ENCODE measurements around the gene RRP1B.

Gene RRP1B

GRCh38 chr21:43619344-43619743, 40.0 kb upstream of the RRP1B start:
- TF ChIP-seq, protein P1, sequence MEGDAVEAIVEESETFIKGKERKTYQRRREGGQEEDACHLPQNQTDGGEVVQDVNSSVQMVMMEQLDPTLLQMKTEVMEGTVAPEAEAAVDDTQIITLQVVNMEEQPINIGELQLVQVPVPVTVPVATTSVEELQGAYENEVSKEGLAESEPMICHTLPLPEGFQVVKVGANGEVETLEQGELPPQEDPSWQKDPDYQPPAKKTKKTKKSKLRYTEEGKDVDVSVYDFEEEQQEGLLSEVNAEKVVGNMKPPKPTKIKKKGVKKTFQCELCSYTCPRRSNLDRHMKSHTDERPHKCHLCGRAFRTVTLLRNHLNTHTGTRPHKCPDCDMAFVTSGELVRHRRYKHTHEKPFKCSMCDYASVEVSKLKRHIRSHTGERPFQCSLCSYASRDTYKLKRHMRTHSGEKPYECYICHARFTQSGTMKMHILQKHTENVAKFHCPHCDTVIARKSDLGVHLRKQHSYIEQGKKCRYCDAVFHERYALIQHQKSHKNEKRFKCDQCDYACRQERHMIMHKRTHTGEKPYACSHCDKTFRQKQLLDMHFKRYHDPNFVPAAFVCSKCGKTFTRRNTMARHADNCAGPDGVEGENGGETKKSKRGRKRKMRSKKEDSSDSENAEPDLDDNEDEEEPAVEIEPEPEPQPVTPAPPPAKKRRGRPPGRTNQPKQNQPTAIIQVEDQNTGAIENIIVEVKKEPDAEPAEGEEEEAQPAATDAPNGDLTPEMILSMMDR (IDR thresholded peaks at IDR 0.05; ENCODE audit: low read depth, low read length, missing control alignments), result no peak
- DNase-seq (ENCODE audit: low read depth), result no peak
- H3K4me3 ChIP-seq (ENCODE audit: low read depth, low read length), result no peak overlapping the region

DNA sequence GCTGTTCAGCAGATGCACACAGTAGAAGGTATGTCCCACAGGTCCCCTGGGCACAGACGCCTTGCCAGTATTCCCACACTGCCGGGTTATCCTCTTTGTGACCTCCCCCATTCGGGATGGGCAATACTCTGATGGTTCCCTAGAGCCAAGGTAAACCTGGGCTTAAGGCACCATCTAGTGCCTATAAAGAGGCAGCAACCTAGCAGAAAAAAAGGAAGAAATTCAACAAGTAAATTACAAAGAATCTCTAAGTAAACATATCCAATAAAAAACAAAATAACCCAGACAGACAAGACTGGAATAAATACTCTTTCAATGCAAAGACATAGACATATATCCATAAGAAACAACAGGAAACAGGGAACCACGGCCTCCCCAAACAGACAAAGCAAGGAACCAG, 39.5 kb upstream of the RRP1B start:
- TF ChIP-seq, protein P1 (IDR thresholded peaks at IDR 0.05; ENCODE audit: low read depth, low read length, missing control alignments), result no peak
- no peak for DNase-seq (ENCODE audit: low read depth)
- no peak overlapping the region for H3K4me3 ChIP-seq (ENCODE audit: low read depth, low read length)

GRCh38 chr21:43622796-43623195, 36.6 kb upstream of the RRP1B start:
- H3K4me3 ChIP-seq (ENCODE audit: low read depth, low read length), result no peak overlapping the region
- DNase-seq (ENCODE audit: low read depth), result no peak
- TF ChIP-seq, protein P1 (IDR thresholded peaks at IDR 0.05; ENCODE audit: low read depth, low read length, missing control alignments), result no peak

GRCh38 chr21:43623588-43623987, 35.8 kb upstream of the RRP1B start:
- no peak for DNase-seq (ENCODE audit: low read depth)
- TF ChIP-seq, protein P1 (IDR thresholded peaks at IDR 0.05; ENCODE audit: low read depth, low read length, missing control alignments), result no peak
- H3K4me3 ChIP-seq (ENCODE audit: low read depth, low read length), result no peak overlapping the region

DNA sequence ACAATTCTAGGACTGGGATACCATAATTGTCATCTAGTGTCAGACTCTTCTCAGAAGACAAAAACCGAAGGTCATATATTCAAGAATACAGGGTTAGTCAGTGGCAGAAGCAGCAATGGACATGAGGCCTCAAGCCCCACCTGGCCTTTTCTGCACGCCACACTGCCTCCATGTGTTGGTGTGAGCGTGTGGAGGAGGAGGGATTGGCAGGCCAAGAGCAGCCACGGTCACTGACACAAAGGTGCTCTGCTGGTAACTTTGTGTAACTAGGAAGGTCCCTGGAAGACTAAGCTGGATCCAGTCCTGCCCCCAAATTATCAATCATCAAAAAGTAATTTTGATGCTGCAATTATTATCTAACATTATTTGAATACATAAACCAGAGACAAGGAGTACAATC, 35.0 kb upstream of the RRP1B start:
- no peak overlapping the region for H3K4me3 ChIP-seq (ENCODE audit: low read depth, low read length)
- no peak for DNase-seq (ENCODE audit: low read depth)
- TF ChIP-seq, protein P1 (IDR thresholded peaks at IDR 0.05; ENCODE audit: low read depth, low read length, missing control alignments), result no peak

GRCh38 chr21:43626390-43626789, 33.0 kb upstream of the RRP1B start:
- TF ChIP-seq, protein P1 (IDR thresholded peaks at IDR 0.05; ENCODE audit: low read depth, low read length, missing control alignments), result no peak
- DNase-seq (ENCODE audit: low read depth), result no peak
- H3K4me3 ChIP-seq (ENCODE audit: low read depth, low read length), result no peak overlapping the region

DNA sequence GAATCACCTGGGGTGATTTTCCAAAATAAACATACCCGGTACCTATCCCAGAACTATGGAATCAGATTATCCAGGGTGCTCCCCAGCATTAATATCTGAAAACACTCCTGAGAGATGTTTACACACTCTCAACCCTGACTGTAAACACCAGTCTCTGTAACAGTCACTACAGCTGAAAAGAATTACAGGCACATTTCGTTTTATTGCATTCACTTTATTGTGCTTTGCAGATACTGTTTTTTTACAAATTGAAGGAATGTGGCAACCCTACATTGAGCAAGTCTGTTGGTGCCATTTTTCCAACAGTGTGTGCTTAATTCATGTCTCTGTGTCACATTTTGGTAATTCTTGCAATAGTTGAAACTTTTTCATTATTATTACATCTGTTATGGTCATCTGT, 31.8 kb upstream of the RRP1B start:
- TF ChIP-seq, protein P1 (IDR thresholded peaks at IDR 0.05; ENCODE audit: low read depth, low read length, missing control alignments), result no peak
- DNase-seq (ENCODE audit: low read depth), result no peak
- H3K4me3 ChIP-seq (ENCODE audit: low read depth, low read length), result no peak overlapping the region

Measured in GM12864 (cell line).